DOHH2 (cell line): Measurements from ENCODE around the gene PPP6R1.

Experiments used
- EZH2phosphoT487 ChIP-seq: fragments of 200-600 bp; sonication (generic); IDR thresholded peaks from 2 replicates; pipeline ENCODE4 v1.6.1; 2017; ENCODE audit warnings: borderline replicate concordance, mild to moderate bottlenecking, antibody characterized with exemption, low read length, moderate library complexity, mixed read lengths
- TF ChIP-seq, protein P1 (sequence below): fragments of 200-600 bp; sonication (generic); IDR thresholded peaks from one replicate; pipeline ENCODE4 v1.5.1; 2014; ENCODE audit warnings: antibody characterized with exemption, mild to moderate bottlenecking, low read depth, low read length; ENCODE audit not compliant: poor library complexity, severe bottlenecking

DNA sequence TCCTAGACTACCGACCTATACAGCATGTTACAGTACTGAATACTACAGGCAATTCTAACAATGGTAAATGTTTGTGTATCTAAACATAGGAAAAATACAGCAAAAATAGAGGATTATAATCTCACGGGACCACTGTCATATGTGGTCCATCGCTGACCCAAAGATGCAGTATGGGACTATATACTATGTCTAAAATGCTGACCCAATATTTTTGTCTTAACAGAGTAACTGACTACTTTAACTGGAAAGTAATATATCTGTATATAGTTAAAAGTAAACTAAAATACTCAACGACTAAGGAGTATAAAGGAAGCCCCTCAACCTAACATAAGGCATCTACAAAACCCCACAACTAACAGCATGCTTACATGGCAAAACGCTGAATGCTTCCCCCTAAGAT, 25.8 kb downstream of the PPP6R1 start:
- TF ChIP-seq, protein P1, sequence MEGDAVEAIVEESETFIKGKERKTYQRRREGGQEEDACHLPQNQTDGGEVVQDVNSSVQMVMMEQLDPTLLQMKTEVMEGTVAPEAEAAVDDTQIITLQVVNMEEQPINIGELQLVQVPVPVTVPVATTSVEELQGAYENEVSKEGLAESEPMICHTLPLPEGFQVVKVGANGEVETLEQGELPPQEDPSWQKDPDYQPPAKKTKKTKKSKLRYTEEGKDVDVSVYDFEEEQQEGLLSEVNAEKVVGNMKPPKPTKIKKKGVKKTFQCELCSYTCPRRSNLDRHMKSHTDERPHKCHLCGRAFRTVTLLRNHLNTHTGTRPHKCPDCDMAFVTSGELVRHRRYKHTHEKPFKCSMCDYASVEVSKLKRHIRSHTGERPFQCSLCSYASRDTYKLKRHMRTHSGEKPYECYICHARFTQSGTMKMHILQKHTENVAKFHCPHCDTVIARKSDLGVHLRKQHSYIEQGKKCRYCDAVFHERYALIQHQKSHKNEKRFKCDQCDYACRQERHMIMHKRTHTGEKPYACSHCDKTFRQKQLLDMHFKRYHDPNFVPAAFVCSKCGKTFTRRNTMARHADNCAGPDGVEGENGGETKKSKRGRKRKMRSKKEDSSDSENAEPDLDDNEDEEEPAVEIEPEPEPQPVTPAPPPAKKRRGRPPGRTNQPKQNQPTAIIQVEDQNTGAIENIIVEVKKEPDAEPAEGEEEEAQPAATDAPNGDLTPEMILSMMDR: no peak
- TF ChIP-seq EZH2phosphoT487: no peak
